GM21619 (cell line): ENCODE results near the gene SCG5.
"Not testable (repeated sequence)": the region's sequence is repeated elsewhere in the genome, so short reads cannot be mapped to it uniquely, and the experiment has no call there.

ENCODE experiments used
- ATAC-seq: cut with Tn5 transposase; IDR thresholded peaks from one replicate; pipeline ENCODE4 v1.9.1; 2021; ENCODE audit not compliant: unreplicated experiment

Gene SCG5, protein sequence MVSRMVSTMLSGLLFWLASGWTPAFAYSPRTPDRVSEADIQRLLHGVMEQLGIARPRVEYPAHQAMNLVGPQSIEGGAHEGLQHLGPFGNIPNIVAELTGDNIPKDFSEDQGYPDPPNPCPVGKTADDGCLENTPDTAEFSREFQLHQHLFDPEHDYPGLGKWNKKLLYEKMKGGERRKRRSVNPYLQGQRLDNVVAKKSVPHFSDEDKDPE

DNA sequence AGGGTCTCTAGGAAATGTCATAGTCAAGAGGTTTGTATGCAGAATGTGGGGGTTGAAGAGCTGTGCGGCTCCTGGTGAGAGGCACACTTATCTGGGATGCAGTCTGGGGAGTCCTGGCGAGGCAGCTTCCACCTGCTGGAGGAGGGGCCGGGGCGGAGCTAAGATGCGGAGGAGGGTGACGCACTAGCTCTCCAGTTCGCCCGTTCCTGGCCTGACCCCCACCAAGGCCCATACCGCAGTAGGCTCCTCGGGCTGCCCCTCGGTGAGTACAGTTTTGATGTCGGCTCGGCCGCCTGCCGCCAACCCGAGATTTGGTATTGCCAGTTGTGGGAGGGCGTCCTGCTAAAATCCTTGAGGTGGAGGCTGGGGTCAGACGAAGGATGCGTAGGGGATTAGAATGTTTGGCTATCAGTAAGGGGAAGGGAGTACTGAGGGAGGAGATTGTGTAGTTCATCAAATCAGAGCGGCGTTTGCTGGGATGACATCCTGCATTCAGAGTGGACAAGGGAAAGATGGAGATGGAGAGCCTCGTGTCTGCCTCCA is at the start of gene SCG5:
Gene SCG5 (plus strand): TSS at position 194 of the 543 bp plus-strand sequence. CDS start 1,883 bp downstream, outside the sequence.
- no peak for ATAC-seq

DNA sequence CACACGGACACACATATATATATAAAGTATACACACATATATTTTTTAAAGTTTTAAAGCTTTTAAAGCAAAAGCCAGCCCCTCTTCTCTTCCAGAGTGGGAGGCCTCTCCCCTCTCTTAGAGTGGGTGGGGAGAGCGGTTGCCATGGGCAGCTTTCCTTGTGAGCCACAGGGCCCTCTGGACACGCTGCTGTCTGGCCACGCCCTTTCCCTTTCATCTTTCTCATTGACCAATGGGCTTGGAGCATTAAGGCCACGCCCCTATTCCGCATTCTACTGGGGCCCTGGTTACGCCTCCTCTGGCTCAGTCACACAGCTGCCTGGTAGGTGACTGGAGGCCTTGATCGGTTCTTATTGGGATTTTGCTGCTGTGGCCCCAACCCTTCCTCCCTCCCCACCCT is 48.4 kb upstream of the SCG5 start, which contains the start of gene GOLGA8N:
Gene GOLGA8N (plus strand): TSS at position 306 of the 400 bp plus-strand sequence.
- ATAC-seq: not testable (repeated sequence)

- not testable (repeated sequence) for ATAC-seq
Observed at GRCh38 chr15:32609518-32609917, 32.0 kb upstream of the SCG5 start.

GRCh38 chr15:32610719-32611118 is 30.8 kb upstream of the SCG5 start:
- ATAC-seq: not testable (repeated sequence)

DNA sequence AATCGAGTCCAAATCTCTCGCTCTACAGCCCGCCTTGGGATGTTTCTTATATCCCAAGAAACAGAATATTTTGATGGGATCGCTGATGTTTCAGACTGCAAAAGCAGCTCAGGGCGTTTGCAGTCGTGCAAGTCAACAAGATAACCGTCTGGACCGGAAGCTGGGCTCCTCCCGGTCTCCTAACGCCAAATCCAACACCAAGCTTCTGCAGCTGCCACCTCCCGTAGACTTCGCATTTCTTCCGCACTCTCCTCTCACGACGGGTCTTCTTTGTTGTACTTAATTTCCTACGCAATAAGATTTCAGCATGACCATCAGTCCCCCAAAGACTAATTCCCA is 26.8 kb upstream of the SCG5 start:
- ATAC-seq: peak; percentile 17

- peak; percentile 69 for ATAC-seq
Observed at GRCh38 chr15:32615051-32615870, 26.2 kb upstream of the SCG5 start, which contains the start of gene ARHGAP11A. ARHGAP11A (plus strand) TSS chr15:32615504; CDS start chr15:32616212, 708 bp downstream.

GRCh38 chr15:32615871-32616426 is 25.6 kb upstream of the SCG5 start:
- ATAC-seq: peak; percentile 7

DNA sequence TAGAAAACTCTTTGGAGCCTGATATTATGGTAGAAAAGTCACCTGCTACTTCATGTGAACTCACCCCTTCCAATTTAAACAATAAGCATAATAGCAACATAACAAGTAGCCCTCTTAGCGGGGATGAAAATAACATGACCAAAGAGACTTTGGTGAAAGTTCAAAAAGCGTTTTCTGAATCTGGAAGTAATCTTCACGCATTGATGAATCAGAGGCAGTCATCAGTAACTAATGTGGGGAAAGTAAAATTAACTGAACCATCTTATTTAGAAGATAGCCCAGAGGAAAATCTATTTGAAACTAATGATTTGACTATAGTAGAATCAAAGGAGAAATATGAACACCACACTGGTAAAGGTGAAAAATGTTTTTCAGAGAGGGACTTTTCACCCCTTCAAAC is 5.1 kb upstream of the SCG5 start:
- no peak for ATAC-seq

DNA sequence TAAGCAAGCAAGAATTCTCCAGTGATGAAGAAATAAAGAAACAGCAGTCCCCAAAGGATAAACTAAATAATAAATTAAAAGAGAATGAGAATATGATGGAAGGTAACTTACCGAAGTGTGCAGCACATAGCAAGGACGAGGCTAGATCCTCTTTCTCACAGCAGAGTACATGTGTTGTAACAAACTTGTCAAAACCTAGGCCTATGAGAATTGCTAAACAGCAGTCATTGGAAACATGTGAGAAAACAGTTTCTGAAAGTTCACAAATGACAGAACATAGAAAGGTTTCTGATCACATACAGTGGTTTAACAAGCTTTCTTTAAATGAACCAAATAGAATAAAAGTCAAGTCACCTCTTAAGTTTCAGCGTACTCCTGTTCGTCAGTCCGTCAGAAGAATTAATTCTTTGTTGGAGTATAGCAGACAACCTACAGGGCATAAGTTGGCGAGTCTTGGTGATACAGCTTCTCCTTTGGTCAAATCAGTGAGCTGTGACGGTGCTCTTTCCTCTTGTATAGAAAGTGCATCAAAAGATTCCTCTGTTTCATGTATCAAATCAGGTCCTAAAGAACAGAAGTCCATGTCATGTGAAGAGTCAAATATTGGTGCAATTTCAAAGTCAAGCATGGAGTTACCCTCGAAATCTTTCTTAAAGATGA is 4.5 kb upstream of the SCG5 start:
- ATAC-seq: no peak

DNA sequence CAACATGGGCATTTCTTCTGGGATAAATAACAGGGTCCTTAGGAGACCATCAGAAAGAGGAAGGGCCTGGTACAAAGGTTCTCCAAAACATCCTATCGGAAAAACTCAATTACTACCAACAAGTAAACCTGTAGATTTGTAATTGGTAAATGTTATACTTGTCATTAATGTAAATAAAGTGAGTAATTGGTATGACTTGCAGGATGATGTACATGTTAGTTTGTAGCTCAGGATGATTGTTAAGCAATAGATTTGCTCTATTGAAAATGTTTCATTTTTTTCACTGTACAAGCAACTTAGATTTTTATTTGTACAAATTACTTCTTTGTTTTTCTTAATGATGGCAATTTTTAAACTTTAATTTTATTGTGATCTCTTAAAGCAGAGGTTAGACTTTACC is 3.8 kb upstream of the SCG5 start:
- no peak for ATAC-seq

DNA sequence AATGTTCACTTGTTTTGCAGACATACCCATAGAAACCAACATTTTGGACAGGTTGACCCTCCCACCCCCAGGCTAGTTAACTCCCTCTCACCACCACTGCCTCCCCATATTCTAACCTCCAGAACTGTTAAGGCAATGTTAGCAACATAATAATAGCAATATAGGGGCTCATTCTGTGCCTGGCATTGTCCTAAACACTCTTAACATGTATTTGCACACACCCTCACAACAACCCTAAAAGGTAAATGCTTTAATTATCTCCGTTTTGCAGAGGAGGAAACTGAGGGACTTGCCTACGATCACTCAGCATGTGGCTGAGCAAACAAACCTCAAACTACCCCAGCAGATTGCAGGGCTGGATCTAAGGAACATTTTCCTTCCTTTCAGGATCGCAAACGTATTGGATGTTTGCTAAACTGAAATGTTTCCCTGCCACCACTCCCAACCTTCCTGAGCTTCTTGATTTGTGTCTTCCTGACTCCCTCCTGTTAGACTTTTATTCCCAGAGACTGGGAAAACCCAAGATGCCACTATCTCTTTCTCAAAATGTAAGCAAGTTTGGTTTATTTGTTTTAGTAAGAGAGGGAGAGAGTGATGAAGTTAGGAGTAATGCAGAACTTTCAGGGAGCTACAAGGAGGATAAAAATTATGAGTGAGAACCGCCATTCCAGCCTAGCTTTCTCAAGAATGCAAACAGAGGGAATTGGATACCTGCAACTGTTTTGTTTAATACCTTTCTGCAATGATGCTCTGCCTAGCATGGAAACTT is 1.3 kb downstream of the SCG5 start:
- ATAC-seq: no peak

DNA sequence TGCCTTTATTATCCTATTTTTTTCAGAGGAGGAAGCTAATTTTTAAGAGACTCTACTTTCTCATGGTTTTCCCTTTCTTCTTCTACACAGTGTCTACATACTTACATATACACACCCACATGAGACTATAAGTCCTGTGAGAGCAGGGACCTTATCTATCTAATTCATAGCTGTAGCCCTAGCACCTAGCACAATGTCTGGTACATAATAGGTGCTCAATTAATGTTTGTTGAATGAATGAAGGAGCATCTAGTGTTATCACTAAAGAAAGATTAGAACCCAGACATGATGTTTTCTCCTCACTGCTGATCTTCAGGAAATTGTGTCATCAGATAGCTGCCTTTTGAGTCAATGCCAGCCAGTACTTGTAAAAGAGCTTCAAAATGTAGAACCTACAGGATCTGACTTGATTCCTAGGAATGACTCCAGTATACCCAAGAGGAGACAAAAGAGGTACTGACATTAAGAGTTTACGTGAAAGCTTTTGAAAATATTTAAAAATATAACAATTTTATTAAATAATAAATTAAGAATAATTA is 2.5 kb downstream of the SCG5 start:
- no peak for ATAC-seq

- no peak for ATAC-seq
Observed at GRCh38 chr15:32646291-32646690, 4.8 kb downstream of the SCG5 start.

- no peak for ATAC-seq
Observed at GRCh38 chr15:32649342-32649741, 7.8 kb downstream of the SCG5 start.

DNA sequence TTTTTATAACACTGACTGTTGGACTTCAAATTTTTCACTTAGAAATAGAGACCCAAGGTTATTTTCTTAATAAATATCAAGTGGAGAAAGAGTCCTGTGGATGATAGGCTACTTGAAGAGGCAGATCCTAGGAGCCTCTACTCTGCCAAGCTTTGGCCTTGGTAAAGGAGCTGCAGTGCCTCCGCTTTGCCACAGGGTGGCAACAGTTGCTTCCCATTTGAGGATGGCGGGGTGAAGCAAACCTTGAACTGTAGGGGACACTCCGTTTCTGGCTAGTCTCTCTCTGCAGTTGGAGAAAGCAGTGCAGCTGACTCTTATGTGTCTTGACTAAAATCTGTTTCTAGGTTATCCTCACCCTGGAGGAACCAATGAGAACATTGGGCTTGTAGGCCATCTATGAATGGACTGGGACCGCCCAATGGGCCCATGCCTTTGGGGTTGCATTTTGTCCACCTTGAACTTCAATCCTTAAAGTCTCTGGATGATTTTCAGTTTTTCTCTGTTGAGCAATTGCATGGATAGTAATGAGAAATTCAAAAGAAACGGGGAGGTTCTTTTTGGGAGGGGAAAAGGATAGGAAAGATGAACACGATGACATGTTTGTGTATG is 9.8 kb downstream of the SCG5 start:
- peak; percentile 72 for ATAC-seq

DNA sequence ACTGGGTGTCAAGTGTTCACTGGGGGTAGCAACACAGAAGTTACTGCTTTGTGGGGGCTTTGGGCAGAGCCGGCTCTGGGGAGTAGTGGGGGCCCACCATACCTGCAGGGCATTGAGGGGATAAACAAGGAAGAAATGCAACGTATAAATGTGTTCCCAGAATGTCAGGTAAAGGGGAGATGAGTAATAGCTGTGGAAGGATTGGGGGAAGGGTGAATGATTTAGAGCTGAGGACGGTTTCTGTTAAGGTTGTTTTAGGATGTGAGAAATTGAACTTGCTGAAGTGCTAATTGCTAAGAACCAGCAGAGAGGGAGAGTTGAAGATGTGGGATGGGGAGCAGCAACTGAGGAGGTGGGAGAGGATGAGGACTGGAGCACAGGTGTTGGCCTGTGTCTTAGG is 10.7 kb downstream of the SCG5 start:
- no peak for ATAC-seq

DNA sequence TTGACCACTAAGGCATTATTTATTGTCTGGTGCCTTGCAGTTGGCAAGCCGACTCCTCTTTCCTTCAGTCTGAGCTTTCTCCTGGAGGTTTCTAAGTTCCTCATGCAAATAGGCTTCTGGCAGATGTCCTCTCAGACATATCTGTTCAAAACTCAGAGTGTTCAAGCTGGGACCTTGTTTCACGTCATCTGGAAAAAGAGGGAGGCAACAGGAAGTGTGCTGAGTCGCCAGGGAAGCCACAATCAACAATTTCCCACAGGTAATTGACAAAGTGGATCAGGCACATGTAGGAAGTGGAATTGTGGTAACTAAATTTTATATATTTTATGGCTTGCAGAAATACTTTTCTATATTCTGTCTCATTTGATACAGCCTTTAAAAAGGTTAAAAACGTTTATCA is 14.6 kb downstream of the SCG5 start:
- ATAC-seq: no peak

- ATAC-seq: no peak
Observed at GRCh38 chr15:32656496-32656895, 15.0 kb downstream of the SCG5 start.

- ATAC-seq: peak; percentile 69
Observed at GRCh38 chr15:32657198-32657883, 15.8 kb downstream of the SCG5 start.
